ENCODE data around the gene ASB15.
"Not testable (repeated sequence)": the region's sequence is repeated elsewhere in the genome, so short reads cannot be mapped to it uniquely, and the experiment has no call there.

Gene ASB15

DNA sequence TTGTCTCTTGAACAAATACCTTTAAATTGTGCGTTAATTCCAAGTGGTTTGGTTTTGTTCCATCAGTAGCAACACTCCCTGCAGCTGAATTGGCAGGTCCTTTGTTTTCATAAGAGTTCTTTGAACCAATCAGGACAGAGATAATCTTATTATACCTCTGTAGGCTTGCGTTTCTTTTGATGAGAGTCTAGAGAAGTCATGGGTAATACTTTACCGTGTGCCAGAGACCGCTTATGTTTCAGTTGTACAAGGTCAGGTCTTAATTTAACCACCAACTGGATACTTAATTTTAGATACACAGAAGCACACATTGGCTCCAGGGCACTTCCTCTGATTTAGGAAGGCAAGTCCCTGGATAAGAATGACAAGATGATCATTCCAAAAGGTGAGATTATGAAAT, at the start of gene ASB15:
Gene ASB15 (plus strand): TSS at position 292 of the 400 bp plus-strand sequence. CDS start 12,682 bp downstream, outside the sequence.
- Mint-ChIP-seq H3K27me3 (peaks cover 3% of the 10 kb centered on the region), H3K9me3 (no peaks in the 10 kb centered on the region), H3K36me3 (no peaks in the 10 kb centered on the region), H3K27ac (no peak within 1 kb of the TSS), H3K4me3 (no peak within 1 kb of the TSS), H3K4me1 (no peaks in the 10 kb centered on the region)
- no peak for DNase-seq
- CTCF ChIA-PET: interaction anchor here (1.3 kb wide), 1 partner anchor 23 kb away, joined by 3 read pairs; no protein-coding TSS in a partner anchor

DNA sequence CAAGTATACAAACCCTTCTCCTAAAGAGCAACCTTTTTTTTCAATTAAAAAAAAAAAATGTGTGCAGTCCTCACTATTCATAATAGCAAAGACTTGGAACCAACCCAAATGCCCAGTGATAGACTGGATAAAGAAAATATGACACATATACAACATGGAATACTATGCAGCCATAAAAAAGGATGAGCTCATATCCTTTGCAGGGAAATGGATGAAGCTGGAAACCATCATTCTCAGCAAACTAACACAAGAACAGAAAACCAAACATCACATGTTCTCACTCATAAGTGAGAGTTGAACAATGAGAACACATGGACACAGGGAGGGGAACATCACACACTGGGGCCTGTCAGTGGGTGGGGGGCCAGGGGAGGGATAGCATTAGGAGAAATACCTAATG, 49.5 kb upstream of the ASB15 start:
- H3K27ac Mint-ChIP-seq: not testable (repeated sequence)

DNA sequence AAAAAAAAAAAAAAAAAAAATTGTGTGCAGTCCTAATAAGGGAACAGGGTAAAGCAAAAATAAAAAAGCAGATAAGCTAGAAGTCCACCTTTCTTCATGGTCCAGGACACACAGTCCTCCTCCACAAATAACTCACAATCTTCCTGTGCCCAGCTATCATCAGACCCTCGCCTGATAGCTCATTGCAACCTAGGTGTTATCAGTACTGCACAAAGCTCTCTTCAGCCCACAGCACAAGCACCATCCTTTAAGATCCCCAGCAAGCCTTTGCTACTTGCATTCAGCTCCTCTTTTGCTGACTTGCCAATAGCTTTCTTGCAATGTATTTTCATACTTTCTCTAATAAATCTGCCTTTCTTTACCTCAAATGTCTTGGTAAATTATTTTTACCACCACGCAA, 49.0 kb upstream of the ASB15 start:
- H3K9me3 Mint-ChIP-seq: peaks cover 1% of the 10 kb centered on the region
- no peak overlapping the region for H3K4me3 Mint-ChIP-seq
- peaks cover 25% of the 10 kb centered on the region for H3K36me3 Mint-ChIP-seq
- CTCF ChIA-PET: no interaction called here
- H3K27ac Mint-ChIP-seq: no peak overlapping the region
- H3K27me3 Mint-ChIP-seq: no peaks in the 10 kb centered on the region
- no peak for DNase-seq
- H3K4me1 Mint-ChIP-seq: peaks cover 2% of the 10 kb centered on the region

More for the DNA sequence above, 49.5 kb upstream of the ASB15 start:
- H3K27me3 Mint-ChIP-seq, H3K4me3 Mint-ChIP-seq, DNase-seq, H3K4me1 Mint-ChIP-seq, H3K9me3 Mint-ChIP-seq, CTCF ChIA-PET: not testable (repeated sequence)
- peaks cover 28% of the 10 kb centered on the region for H3K36me3 Mint-ChIP-seq

DNA sequence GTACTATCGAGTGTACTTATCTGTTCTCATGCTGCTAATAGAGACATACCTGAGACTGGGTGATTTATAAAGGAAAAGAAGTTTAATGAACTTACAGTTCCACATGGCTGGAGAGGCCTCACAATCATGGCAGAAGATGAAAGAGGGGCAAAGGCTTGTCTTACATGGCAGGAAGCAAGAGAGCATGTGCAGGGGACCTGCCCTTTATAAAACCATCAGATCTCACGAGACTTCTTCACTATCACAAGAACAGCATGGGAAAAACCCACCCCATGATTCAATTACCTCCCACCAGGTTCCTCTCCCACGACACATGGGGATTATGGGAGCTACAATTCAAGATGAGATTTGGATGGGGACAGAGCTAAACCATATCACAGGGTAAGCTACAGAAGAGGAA, 48.5 kb upstream of the ASB15 start:
- H3K4me3 Mint-ChIP-seq: no peak overlapping the region
- no peak overlapping the region for H3K27ac Mint-ChIP-seq
- no peaks in the 10 kb centered on the region for H3K27me3 Mint-ChIP-seq
- CTCF ChIA-PET: no interaction called here
- peaks cover 1% of the 10 kb centered on the region for H3K9me3 Mint-ChIP-seq
- no peak for DNase-seq
- H3K36me3 Mint-ChIP-seq: peaks cover 24% of the 10 kb centered on the region
- H3K4me1 Mint-ChIP-seq: peaks cover 2% of the 10 kb centered on the region

DNA sequence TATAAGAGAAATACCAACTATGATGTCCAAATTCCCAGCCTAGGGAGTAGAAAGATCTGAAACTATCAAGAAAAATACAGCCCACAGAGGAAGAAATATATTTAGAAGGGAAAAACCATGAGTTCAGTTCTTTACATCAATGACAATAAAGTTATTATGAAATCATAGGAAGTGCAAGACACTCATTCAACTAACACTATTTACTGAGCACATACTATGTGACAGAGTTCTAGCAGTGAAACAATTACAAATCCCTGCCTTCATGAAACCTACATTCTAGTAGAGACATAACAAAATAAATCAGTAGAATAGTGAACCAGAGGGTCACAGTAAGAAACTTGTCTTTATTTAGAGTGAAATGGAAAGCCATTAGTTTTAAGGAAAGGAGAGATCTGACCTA, 46.1 kb upstream of the ASB15 start:
- Mint-ChIP-seq H3K4me1 (peaks cover 2% of the 10 kb centered on the region), H3K27me3 (no peaks in the 10 kb centered on the region), H3K36me3 (peaks cover 11% of the 10 kb centered on the region), H3K9me3 (peaks cover 1% of the 10 kb centered on the region), H3K4me3 (no peak overlapping the region), H3K27ac (no peak overlapping the region)
- DNase-seq: no peak
- CTCF ChIA-PET: no interaction called here

DNA sequence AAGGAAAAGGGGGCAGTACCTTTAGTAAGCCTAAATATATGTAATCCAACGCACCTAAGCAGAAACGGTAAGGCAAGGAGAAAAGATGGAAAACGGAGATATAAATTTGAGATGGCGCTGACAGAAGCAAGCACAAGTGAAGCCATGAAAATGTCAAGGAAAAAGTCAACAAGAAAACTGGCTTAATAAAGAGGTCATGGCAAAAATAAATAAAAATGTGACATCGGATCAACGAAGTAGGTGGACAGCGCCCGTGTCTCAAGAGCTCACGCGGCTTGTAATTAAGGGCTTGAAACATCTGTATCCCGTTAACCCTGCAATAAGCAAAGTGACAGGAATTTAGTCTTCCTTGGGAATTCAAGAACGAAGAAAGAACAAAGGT, 44.6 kb upstream of the ASB15 start:
- CTCF ChIA-PET: no interaction called here
- Mint-ChIP-seq H3K4me1 (peaks cover 2% of the 10 kb centered on the region), H3K36me3 (peaks cover 11% of the 10 kb centered on the region), H3K4me3 (no peak overlapping the region), H3K9me3 (peaks cover 1% of the 10 kb centered on the region), H3K27me3 (peaks cover 6% of the 10 kb centered on the region), H3K27ac (no peak overlapping the region)
- no peak for DNase-seq

DNA sequence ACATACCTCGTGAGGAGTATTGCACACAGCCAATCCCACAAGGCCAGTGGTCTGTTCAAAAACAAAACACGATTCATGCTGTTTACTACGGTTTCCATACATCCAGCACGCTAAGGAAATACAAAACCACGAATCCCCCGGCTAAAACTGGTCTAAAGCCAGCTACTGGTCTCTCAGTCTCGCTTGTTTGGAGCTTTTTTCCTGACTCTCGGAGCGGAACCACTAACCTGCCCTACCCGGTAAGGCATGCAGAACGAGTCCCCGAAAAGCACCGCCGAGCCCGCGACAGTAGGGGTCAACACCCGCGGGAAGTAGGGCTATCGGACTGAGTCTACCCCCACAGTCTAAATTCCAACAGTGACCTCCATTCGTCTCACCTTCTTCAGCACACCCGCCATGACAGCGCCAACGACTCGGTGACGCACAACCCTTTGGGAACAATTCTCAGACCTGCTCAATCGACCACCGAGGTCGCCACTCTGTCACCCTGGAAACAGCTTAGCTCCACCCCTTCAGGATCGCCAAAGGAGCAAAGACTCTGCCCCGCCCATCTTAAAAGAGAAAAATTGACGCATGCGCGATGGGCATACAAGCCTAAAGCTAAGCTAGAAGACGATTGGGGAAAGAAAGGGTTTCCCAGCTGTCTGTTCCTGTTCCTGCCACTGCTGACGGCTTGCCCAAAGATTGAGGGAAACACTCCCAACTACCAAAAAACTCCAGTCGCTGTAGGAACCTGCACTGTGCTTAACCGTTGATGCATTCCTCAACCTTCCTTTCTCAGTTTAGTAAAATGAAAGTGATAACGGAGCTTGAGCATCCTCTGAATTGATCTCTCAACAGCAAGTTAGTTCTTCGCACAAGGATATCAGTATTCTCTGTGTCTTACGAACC, 44.0 kb upstream of the ASB15 start, which contains the start of gene NDUFA5:
Gene NDUFA5 (minus strand): TSS at position 421 of the 891 bp plus-strand sequence. CDS start 23 bp downstream, at position 398.
- peak; percentile 98 for DNase-seq
- CTCF ChIA-PET: interaction anchor here (1.2 kb wide), 1 partner anchor 314 kb away, joined by 3 read pairs; no protein-coding TSS in a partner anchor
- H3K36me3 Mint-ChIP-seq: peaks cover 7% of the 10 kb centered on the region
- H3K9me3 Mint-ChIP-seq: no peaks in the 10 kb centered on the region
- no peak within 1 kb of the TSS for H3K4me3 Mint-ChIP-seq
- H3K27ac Mint-ChIP-seq: no peak within 1 kb of the TSS
- H3K4me1 Mint-ChIP-seq: peaks cover 2% of the 10 kb centered on the region
- peaks cover 7% of the 10 kb centered on the region for H3K27me3 Mint-ChIP-seq

DNA sequence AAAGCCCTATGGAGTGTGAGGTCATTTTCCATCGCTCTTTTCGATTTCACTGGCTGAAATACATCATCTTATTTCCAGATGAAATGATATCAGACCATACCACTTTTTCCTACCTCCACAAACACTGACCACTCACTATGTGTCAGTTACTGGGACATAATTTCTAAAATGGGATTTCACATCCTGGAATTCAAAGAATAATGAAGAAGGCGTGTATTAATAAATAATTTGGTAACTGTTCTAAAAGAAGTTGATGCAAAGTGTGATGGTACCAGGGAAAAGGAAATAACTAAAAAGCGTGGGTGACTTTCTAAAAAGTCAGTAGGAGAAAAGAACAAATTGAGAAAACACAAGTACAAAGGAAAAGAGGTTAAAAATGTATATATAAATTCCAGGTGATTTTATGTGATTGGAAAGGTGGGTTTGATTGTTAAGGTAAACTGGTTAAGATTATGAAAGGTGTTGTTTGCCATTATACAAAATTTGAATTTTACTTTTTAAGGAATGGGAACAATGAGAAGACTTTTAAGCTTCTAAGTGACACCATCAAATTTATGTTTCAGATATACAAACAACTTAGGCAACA, 43.2 kb upstream of the ASB15 start:
- H3K36me3 Mint-ChIP-seq: no peaks in the 10 kb centered on the region
- H3K4me1 Mint-ChIP-seq: peaks cover 2% of the 10 kb centered on the region
- H3K27ac Mint-ChIP-seq: no peak overlapping the region
- DNase-seq: no peak
- H3K4me3 Mint-ChIP-seq: no peak overlapping the region
- CTCF ChIA-PET: interaction anchor here (1.2 kb wide), 1 partner anchor 313 kb away, joined by 3 read pairs; no protein-coding TSS in a partner anchor
- no peaks in the 10 kb centered on the region for H3K9me3 Mint-ChIP-seq
- H3K27me3 Mint-ChIP-seq: peaks cover 9% of the 10 kb centered on the region

DNA sequence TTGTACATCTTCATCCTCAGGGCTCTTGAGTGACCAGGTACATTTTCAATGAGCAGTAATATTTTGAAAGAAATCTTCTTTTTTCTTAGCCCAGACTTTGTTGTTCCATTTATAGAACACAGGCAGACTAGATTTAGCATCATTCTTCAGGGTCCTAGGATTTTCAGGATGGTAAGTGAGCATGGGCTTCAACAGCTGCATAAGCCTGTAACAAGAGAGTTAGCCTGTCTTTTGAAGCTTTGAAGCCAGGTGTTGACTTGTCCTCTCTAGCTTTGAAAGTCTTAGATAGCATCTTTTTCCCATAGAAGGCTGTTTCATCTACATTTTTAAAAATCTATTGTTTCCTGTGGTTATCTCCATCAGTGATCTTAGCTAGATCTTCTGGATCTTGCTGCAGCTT, 39.5 kb upstream of the ASB15 start:
- Mint-ChIP-seq H3K36me3 (no peaks in the 10 kb centered on the region), H3K4me1 (no peaks in the 10 kb centered on the region), H3K27ac (no peak overlapping the region), H3K4me3 (no peak overlapping the region), H3K9me3 (no peaks in the 10 kb centered on the region), H3K27me3 (peaks cover 9% of the 10 kb centered on the region)
- no peak for DNase-seq
- CTCF ChIA-PET: no interaction called here

DNA sequence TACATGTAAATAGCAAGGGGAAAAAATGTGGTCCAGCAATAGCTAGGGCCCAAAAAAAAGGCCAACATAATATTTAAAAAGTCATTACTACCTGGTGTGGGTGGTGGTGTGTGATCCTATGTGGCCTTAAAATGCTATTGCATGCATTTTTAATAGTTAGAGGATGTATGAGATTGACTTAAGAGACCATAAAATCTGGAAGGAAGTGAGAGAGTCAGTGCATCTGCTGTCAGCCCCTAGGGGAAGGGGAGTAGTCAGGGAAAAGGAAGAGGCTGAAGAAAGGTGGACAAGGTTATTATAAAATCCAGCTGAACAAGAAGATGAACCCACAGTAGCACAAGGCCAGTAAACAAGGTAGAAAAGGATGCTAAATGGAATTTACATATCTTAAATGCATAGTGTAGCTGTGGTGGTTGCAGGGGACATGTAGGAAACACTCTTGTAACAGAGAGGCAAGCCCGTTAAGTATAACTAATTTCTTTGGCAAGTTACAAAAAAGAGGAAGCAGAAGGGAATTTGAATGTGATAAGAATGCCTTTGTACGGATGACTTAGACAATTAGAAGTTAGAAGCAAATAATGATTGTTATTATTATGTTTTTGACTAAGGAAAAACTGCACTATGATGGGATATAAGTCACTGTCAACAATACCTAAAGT, 32.1 kb upstream of the ASB15 start:
- peaks cover 4% of the 10 kb centered on the region for H3K27me3 Mint-ChIP-seq
- no peak overlapping the region for H3K27ac Mint-ChIP-seq
- no peaks in the 10 kb centered on the region for H3K36me3 Mint-ChIP-seq
- no peak for DNase-seq
- H3K4me1 Mint-ChIP-seq: no peaks in the 10 kb centered on the region
- no peak overlapping the region for H3K4me3 Mint-ChIP-seq
- H3K9me3 Mint-ChIP-seq: no peaks in the 10 kb centered on the region
- CTCF ChIA-PET: no interaction called here

DNA sequence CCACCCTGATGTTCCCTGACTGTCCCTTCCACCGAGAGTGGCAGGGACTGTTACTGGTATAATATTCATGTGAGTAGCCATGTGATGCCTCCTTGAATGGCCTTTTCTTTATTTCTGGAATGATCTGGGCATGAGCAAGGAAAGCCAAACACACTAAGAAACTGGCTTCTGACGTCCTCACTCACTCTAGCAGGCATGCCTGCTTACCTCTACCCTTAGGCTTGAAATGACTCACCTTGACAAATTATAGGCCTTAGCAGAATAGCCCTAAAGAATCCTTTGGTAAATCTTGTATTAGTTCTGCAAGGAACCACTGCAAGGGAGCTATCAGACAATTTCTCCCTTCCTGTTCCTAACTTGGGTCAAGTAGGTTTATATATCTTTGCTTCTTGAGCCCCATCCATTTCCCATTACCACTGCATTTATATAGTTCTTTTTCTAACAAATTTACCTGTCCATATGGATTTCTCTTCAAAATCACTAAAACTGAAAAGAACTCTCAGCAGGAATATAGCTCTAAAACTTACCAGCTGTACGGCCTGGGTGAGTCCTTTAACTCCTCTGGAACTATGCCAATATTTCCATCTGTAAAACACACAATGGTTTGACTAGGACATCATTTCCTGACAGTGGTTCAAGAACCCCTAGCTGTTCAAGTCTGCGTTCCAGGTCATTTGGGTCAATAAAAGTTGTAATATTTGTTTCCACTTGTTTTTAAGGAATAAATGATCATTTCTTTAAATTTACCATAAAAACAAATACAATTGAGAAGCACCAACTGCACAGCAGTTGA, 31.0 kb upstream of the ASB15 start:
- H3K36me3 Mint-ChIP-seq: no peaks in the 10 kb centered on the region
- H3K4me1 Mint-ChIP-seq: no peaks in the 10 kb centered on the region
- no peak overlapping the region for H3K4me3 Mint-ChIP-seq
- no peak for DNase-seq
- no peaks in the 10 kb centered on the region for H3K9me3 Mint-ChIP-seq
- CTCF ChIA-PET: no interaction called here
- peaks cover 4% of the 10 kb centered on the region for H3K27me3 Mint-ChIP-seq
- H3K27ac Mint-ChIP-seq: no peak overlapping the region

DNA sequence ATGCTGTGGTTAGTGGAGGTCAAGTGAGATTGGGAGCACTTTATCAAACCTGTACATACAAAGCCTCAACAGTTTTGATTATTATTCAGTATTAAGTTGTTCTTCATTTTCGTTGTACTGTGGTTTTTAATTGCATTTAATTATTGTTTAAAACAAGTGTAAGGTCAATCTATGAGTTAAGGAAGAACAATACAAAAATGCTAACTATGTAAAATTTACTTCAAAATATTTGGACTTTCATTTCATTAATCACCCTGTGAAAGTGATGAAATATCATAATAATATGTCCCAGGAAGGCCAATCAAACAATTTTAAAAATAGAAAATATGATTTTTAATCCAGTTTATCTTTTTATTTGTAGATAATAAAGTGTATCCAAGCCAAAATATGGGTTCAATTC, 30.4 kb upstream of the ASB15 start:
- no peak overlapping the region for H3K4me3 Mint-ChIP-seq
- H3K9me3 Mint-ChIP-seq: no peaks in the 10 kb centered on the region
- no peaks in the 10 kb centered on the region for H3K36me3 Mint-ChIP-seq

DNA sequence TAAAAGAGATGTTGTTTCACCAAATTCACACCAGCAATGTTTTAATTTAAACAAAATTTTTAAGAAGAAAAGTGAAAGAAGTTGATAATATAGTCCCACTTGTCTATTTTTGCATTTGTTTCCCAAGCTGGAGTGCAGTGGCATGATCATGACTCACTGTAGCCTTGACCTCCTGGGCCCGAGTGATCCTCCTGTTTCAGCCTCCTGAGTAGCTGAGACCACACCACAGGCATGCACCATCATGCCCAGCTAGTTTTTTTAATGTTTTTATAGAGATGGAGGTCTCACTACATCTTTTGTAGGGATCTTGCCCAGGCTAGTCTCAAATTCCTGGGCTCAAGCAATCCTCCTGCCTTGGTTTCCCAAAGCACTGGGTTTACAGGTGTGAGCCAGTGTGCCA, 29.9 kb upstream of the ASB15 start:
- no peak for DNase-seq
- Mint-ChIP-seq H3K36me3 (no peaks in the 10 kb centered on the region), H3K27ac (no peak overlapping the region), H3K27me3 (peaks cover 4% of the 10 kb centered on the region), H3K9me3 (no peaks in the 10 kb centered on the region), H3K4me1 (no peaks in the 10 kb centered on the region), H3K4me3 (no peak overlapping the region)
- CTCF ChIA-PET: no interaction called here

More for the DNA sequence above, 30.4 kb upstream of the ASB15 start:
- no peaks in the 10 kb centered on the region for H3K4me1 Mint-ChIP-seq
- no peak for DNase-seq
- CTCF ChIA-PET: no interaction called here
- no peak overlapping the region for H3K27ac Mint-ChIP-seq
- peaks cover 4% of the 10 kb centered on the region for H3K27me3 Mint-ChIP-seq

DNA sequence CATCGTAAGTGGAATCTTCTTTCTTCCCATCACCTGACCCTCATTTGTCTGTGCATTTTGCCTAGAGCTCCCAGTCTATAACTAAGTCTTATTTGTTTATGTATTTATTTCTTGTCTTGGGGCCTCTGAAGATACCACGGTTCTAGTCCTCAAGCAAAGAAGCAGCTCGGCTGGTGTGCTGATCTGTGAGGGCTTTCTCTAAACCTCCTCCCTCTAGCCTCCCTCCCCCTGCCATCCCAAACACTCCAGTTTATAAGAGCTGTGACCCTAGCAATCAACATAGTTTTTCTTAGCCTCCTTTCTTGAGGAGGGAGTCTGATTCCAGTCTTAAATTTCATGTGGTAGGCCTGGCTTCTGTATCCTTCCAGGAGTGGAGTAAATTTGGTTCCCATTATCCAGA, 28.3 kb upstream of the ASB15 start:
- Mint-ChIP-seq H3K27ac (no peak overlapping the region), H3K4me3 (no peak overlapping the region)
- CTCF ChIA-PET: interaction anchor here (1.0 kb wide), 1 partner anchor 79 kb away, joined by 3 read pairs; no protein-coding TSS in a partner anchor

More for the DNA sequence above, 28.3 kb upstream of the ASB15 start:
- Mint-ChIP-seq H3K9me3 (no peaks in the 10 kb centered on the region), H3K27me3 (peaks cover 4% of the 10 kb centered on the region), H3K36me3 (no peaks in the 10 kb centered on the region), H3K4me1 (no peaks in the 10 kb centered on the region)
- no peak for DNase-seq

Measured in activated naive CD4-positive, alpha-beta T cell treated with anti-CD3 and anti-CD28 coated beads, Interleukin-2, amount 10 ng/mL, durations not matched to agents 7 days and 5 days (primary cell).